Natural killer cell (primary cell): ENCODE data around the gene GLIS1. TPM values are rescaled to one million over a fixed set of nuclear protein-coding genes. Genes with fewer than 3 reads are reported as not detected.

Experiments used
- ATAC-seq, 3 donors: fragments of 150-1000 bp in 2 of 3; fragments of 200-7000 bp in 1 of 3; cut with Tn5 transposase; 1 replicate in 1 of 3; 2 replicates in 2 of 3; pipeline ENCODE4 v1.10.0; 2021; ENCODE audit warnings: mild to moderate bottlenecking in 2 of 3, moderate library complexity in 2 of 3
- DNase-seq, 2 donors: peaks; one replicate each; pipeline versions ENCODE4 v3.0.0 to v3.0.0-alpha.2; 2013 to 2021; ENCODE audit warnings: mixed read lengths in 1 of 2
- H3K27ac ChIP-seq: one replicate; pipeline ENCODE4 v1.5.1; 2013; ENCODE audit warnings: mild to moderate bottlenecking, low read length
- H3K27me3 ChIP-seq: one replicate; pipeline ENCODE4 v1.6.1; 2013; ENCODE audit warnings: low read length; ENCODE audit not compliant: control insufficient read depth, insufficient read depth
- H3K36me3 ChIP-seq: one replicate; pipeline ENCODE4 v1.6.1; 2013; ENCODE audit warnings: low read length; ENCODE audit not compliant: control insufficient read depth, insufficient read depth
- H3K4me1 ChIP-seq: one replicate; pipeline ENCODE4 v1.6.1; 2013; ENCODE audit warnings: low read length; ENCODE audit not compliant: control insufficient read depth, insufficient read depth
- H3K4me3 ChIP-seq: one replicate; pipeline ENCODE4 v1.5.1; 2013; ENCODE audit warnings: low read length
- H3K9me3 ChIP-seq: one replicate; pipeline ENCODE4 v1.6.1; 2013; ENCODE audit warnings: low read length; ENCODE audit not compliant: control insufficient read depth, insufficient read depth
- H3K27ac Mint-ChIP-seq, 2 donors: one replicate each; pipeline ENCODE4 v1.8.0; 2022; ENCODE audit warnings: mild to moderate bottlenecking in 2 of 2, mixed read lengths in 2 of 2, moderate library complexity in 1 of 2
- H3K27me3 Mint-ChIP-seq, 2 donors: one replicate each; pipeline ENCODE4 v1.8.0; 2022; ENCODE audit warnings: low read depth in 2 of 2, mixed read lengths in 2 of 2
- H3K36me3 Mint-ChIP-seq: one replicate; pipeline ENCODE4 v1.8.0; 2022; ENCODE audit warnings: mixed read lengths
- H3K4me1 Mint-ChIP-seq, 2 donors: one replicate each; pipeline ENCODE4 v1.8.0; 2022; ENCODE audit warnings: mixed read lengths in 2 of 2
- H3K4me3 Mint-ChIP-seq: one replicate; pipeline ENCODE4 v1.8.0; 2022; ENCODE audit warnings: mild to moderate bottlenecking, moderate library complexity, mixed read lengths
- H3K9me3 Mint-ChIP-seq, 2 donors: one replicate each; pipeline ENCODE4 v1.8.0; 2022; ENCODE audit warnings: mixed read lengths in 2 of 2
- WGBS: methylation state at CpG from one replicate; pipeline ENCODE4 v1.1.7; 2013; ENCODE audit warnings: missing lambda C conversion rate; ENCODE audit not compliant: insufficient coverage; 5-methylcytosine and 5-hydroxymethylcytosine counted together
- intact Hi-C: fragments of 100-400 bp; cut with micrococcal nuclease; formaldehyde crosslinking; loops from one replicate; pipeline ENCODE4 v1.14.2; 2022
- total RNA-seq, 4 donors: library from RNA; stranded (reverse); fragments of 120-200 nt in 1 of 4; gene quantifications; one replicate each; pipeline versions ENCODE4 v1.2.3 to v1.2.4, GENCODE V29; 2013 to 2022
- TF ChIP-seq, protein P1 (sequence below): fragments of 200-600 bp; IDR thresholded peaks from one replicate; pipeline ENCODE4 v1.8.0; 2022; ENCODE audit warnings: antibody characterized with exemption

The GLIS1 gene
- total RNA-seq, 3 donors from 2014 or later (not counting 1 experiment from before 2014, with no cell fraction given) = not detected

DNA sequence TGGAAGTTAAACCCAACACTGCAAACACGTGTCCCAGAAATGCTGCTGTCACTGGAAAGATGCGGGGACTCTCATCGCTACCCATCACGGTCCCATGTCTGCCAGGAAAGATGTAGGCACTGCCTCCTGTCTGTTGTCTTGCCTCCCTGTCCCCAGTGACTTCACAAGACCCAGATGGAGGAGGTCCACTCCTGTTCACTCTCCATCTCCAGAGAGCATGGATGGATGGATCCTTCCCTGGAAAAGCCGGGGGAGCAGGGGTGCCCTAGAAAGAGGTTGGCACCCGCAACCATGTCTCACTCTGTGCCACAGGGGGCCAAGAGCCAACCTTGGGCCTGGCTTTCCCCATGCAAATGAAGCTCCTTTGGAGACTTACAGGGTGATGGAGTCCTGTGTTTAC lies 135.5 kb downstream of the GLIS1 start:
- Mint-ChIP-seq H3K9me3 (no peaks in the 10 kb centered on the region), H3K4me1 (peaks cover 13 to 33% of the 10 kb centered on the region in 2 donors), H3K27ac (no peak overlapping the region), H3K36me3 (no peaks in the 10 kb centered on the region), H3K4me3 (no peak overlapping the region), H3K27me3 (peaks cover 7 to 12% of the 10 kb centered on the region in 2 donors)
- Histone ChIP-seq H3K36me3 (no peaks in the 10 kb centered on the region), H3K9me3 (no peaks in the 10 kb centered on the region), H3K4me1 (peaks cover 46% of the 10 kb centered on the region), H3K4me3 (no peak overlapping the region), H3K27ac (no peak overlapping the region), H3K27me3 (no peaks in the 10 kb centered on the region)
- intact Hi-C loops = no loop called here
- whole genome bisulfite sequencing = 91% methylated on average over 6 of the region's 6 CpGs
- DNase-seq (no peak), ATAC-seq (no peak)
- TF ChIP-seq, protein P1, sequence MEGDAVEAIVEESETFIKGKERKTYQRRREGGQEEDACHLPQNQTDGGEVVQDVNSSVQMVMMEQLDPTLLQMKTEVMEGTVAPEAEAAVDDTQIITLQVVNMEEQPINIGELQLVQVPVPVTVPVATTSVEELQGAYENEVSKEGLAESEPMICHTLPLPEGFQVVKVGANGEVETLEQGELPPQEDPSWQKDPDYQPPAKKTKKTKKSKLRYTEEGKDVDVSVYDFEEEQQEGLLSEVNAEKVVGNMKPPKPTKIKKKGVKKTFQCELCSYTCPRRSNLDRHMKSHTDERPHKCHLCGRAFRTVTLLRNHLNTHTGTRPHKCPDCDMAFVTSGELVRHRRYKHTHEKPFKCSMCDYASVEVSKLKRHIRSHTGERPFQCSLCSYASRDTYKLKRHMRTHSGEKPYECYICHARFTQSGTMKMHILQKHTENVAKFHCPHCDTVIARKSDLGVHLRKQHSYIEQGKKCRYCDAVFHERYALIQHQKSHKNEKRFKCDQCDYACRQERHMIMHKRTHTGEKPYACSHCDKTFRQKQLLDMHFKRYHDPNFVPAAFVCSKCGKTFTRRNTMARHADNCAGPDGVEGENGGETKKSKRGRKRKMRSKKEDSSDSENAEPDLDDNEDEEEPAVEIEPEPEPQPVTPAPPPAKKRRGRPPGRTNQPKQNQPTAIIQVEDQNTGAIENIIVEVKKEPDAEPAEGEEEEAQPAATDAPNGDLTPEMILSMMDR = no peak

DNA sequence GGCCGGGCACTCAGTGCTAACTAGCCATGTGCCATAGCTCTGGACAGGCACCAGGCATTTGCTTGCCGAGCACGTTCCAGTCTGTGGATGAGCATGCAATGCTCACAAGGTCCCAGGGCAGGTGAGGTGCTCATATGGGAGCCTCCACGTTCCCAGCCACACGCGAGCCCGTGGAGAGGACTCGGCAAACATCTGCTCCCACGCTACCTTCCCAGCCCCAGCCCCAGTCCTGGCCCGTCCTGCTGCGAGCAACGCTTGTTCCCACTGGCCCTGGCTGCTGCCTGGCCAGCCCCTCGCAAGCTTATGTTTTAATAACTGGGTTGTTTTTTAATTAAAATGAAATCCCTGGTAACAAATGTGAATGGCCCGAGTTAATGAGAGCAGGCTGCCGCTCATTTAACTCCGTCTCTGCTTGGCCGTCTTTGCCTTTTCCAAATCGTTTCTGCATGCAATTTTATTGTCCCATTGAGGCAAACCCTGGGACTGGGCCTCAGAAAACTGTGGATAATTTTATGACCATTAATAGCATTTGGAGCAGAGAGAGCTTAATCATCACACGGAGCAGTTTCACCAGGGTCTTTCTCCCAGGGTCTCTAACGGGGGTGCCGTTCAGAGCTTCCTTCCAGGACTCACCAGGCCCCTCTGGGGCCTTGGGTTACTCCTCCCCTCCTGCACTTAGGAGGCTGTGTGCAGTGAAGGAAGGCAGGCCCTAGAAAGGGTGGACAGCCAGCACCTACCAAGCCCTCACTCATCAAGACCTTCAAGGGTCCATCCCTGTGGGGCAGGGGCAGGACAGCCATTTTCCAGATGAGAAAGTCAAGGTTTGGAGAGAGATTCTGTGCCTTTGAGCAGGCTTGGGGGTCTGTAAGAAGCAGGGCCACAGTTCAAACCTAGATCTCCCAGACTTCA lies 136.8 kb downstream of the GLIS1 start:
- Mint-ChIP-seq H3K27ac (no peak overlapping the region), H3K4me1 (peaks cover 13 to 33% of the 10 kb centered on the region in 2 donors), H3K36me3 (no peaks in the 10 kb centered on the region), H3K9me3 (no peaks in the 10 kb centered on the region), H3K4me3 (no peak overlapping the region), H3K27me3 (peaks cover 7 to 12% of the 10 kb centered on the region in 2 donors)
- Histone ChIP-seq H3K4me3 (no peak overlapping the region), H3K36me3 (no peaks in the 10 kb centered on the region), H3K4me1 (peaks cover 46% of the 10 kb centered on the region), H3K27me3 (no peaks in the 10 kb centered on the region), H3K27ac (no peak overlapping the region), H3K9me3 (no peaks in the 10 kb centered on the region)
- ATAC-seq = no peak
- intact Hi-C loops = loop anchor here (2.0 kb wide), 1 partner anchor 19 kb away; no protein-coding TSS in a partner anchor
- TF ChIP-seq, protein P1 = no peak
- 92% methylated on average over 21 of the region's 21 CpGs for WGBS
- DNase-seq = no peak

DNA sequence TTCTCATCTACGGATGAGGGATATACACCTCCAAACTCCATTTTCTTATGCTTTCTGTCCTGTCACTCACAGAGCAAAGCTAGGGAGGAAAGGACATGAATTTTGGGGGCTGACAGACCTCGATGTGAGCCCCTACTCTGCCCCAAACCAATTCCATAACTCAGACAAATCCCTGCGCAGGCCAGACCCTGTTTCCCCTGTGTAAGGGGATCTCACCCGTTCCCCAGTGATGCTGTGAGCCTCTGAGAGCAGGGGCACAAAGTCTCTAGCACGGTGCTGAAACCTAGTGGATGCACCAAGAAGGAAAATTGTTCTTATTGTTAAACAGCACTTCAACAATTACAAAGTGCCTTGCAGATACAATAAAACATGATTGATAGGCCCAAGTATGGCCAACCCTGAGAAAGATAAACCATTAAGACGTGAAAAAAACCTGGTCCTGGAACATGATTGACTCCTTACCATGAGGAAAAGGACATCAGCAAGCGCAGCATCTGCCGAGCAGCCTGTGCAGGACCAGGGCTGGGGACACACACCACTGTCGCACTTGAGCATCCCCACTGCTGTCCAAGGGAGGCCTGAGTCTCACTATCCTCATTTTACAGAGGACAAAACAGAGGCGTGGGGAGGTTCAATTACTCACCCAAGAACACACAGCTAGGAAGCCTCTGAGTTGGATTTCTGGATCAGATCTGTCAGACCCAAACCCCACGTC lies 137.8 kb downstream of the GLIS1 start:
- H3K36me3 Mint-ChIP-seq = no peaks in the 10 kb centered on the region
- DNase-seq (no peak), ATAC-seq (no peak)
- no peak overlapping the region for H3K27ac Mint-ChIP-seq
- H3K27me3 ChIP-seq = no peaks in the 10 kb centered on the region
- TF ChIP-seq, protein P1 = no peak
- no peak overlapping the region for H3K4me3 ChIP-seq
- intact Hi-C loops = loop anchor here (2.0 kb wide), 1 partner anchor 18 kb away; no protein-coding TSS in a partner anchor
- H3K9me3 ChIP-seq = no peaks in the 10 kb centered on the region
- 89% methylated on average over 11 of the region's 11 CpGs for WGBS
- peaks cover 13 to 33% of the 10 kb centered on the region in 2 donors for H3K4me1 Mint-ChIP-seq
- H3K27me3 Mint-ChIP-seq = peaks cover 7 to 12% of the 10 kb centered on the region in 2 donors
- no peaks in the 10 kb centered on the region for H3K36me3 ChIP-seq
- no peak overlapping the region for H3K4me3 Mint-ChIP-seq
- peaks cover 46% of the 10 kb centered on the region for H3K4me1 ChIP-seq
- H3K27ac ChIP-seq = no peak overlapping the region
- no peaks in the 10 kb centered on the region for H3K9me3 Mint-ChIP-seq
